ENCODE results near the gene ARID2.

DNA sequence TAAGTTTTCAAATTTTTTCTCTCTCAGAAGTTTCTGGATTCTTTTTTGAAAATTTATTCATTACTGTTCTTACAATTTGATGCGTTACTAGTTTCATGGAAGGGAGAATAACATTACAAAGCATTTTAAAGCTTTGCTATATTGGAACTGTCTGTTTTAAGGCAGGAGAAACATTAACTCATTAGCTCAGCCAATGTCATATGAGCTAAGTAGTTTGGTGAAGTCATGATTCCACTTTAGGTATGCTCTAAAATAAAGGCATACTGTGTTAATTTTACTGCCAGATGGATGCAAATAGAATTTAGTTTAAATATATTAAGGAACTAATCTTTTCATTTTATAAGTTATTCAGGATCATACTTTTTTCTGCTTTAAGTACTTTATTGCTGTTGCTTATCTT lies 46.0 kb downstream of the ARID2 start:
- TF ChIP-seq, protein P1, sequence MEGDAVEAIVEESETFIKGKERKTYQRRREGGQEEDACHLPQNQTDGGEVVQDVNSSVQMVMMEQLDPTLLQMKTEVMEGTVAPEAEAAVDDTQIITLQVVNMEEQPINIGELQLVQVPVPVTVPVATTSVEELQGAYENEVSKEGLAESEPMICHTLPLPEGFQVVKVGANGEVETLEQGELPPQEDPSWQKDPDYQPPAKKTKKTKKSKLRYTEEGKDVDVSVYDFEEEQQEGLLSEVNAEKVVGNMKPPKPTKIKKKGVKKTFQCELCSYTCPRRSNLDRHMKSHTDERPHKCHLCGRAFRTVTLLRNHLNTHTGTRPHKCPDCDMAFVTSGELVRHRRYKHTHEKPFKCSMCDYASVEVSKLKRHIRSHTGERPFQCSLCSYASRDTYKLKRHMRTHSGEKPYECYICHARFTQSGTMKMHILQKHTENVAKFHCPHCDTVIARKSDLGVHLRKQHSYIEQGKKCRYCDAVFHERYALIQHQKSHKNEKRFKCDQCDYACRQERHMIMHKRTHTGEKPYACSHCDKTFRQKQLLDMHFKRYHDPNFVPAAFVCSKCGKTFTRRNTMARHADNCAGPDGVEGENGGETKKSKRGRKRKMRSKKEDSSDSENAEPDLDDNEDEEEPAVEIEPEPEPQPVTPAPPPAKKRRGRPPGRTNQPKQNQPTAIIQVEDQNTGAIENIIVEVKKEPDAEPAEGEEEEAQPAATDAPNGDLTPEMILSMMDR (IDR thresholded peaks at IDR 0.05) = no peak
- TF ChIP-seq EZH2 (IDR thresholded peaks at IDR 0.05; ENCODE audit: borderline replicate concordance, insufficient read depth, low read depth, low read length, poor library complexity, severe bottlenecking) = no peak

Data from B cell (primary cell).